ENCODE results near the gene MTRFR.

The MTRFR gene

GRCh38 chr12:123293178-123293760 lies 60.0 kb downstream of the MTRFR start:
- Histone ChIP-seq H3K36me3 (replicated peaks; ENCODE audit: insufficient read depth, low read length) (no peaks in the 10 kb centered on the region), H3K79me2 (ENCODE audit: low read length) (no peaks in the 10 kb centered on the region), H3K4me2 (ENCODE audit: low read depth, low read length) (no peak overlapping the region), H4K20me1 (ENCODE audit: insufficient read depth, low read length) (no peaks in the 10 kb centered on the region), H3K9ac (ENCODE audit: low read length) (no peak overlapping the region), H2AFZ (ENCODE audit: low read length) (no peak overlapping the region), H3K27ac (ENCODE audit: low read length) (no peak overlapping the region), H3K9me2 (replicated peaks; ENCODE audit: insufficient read depth, low read length) (no peaks in the 10 kb centered on the region), H3K9me3 (replicated peaks; ENCODE audit: insufficient read depth, low read length) (no peaks in the 10 kb centered on the region), H3K4me1 (ENCODE audit: low read length) (no peaks in the 10 kb centered on the region), H3K4me3 (ENCODE audit: low read length) (no peak overlapping the region), H3K27me3 (replicated peaks; ENCODE audit: insufficient read depth, low read length) (no peaks in the 10 kb centered on the region), H3F3A (ENCODE audit: insufficient read depth, low read length) (no peaks in the 10 kb centered on the region)
- TF ChIP-seq EZH2 (optimal IDR thresholded peaks at IDR 0.05; ENCODE audit: low read depth, low read length) (no peak), CTCF (IDR thresholded peaks at IDR 0.05; ENCODE audit: low read length) (no peak), EZH2phosphoT487 (IDR thresholded peaks at IDR 0.05; ENCODE audit: low read length) (no peak)
- DNase-seq, result no peak

- no peak for DNase-seq
- no peak overlapping the region for H3K27ac ChIP-seq (ENCODE audit: low read length)
- H3K4me3 ChIP-seq (ENCODE audit: low read length), result no peak overlapping the region
- H3K79me2 ChIP-seq (ENCODE audit: low read length), result no peaks in the 10 kb centered on the region
- H3K4me1 ChIP-seq (ENCODE audit: low read length), result no peaks in the 10 kb centered on the region
- H3K9me3 ChIP-seq (replicated peaks; ENCODE audit: insufficient read depth, low read length), result no peaks in the 10 kb centered on the region
- no peaks in the 10 kb centered on the region for H3K36me3 ChIP-seq (replicated peaks; ENCODE audit: insufficient read depth, low read length)
- no peak overlapping the region for H3K9ac ChIP-seq (ENCODE audit: low read length)
- no peak for TF ChIP-seq EZH2phosphoT487 (IDR thresholded peaks at IDR 0.05; ENCODE audit: low read length)
- no peak for TF ChIP-seq CTCF (IDR thresholded peaks at IDR 0.05; ENCODE audit: low read length)
- TF ChIP-seq EZH2 (optimal IDR thresholded peaks at IDR 0.05; ENCODE audit: low read depth, low read length), result no peak
- H3F3A ChIP-seq (ENCODE audit: insufficient read depth, low read length), result no peaks in the 10 kb centered on the region
- H3K9me2 ChIP-seq (replicated peaks; ENCODE audit: insufficient read depth, low read length), result no peaks in the 10 kb centered on the region
- no peaks in the 10 kb centered on the region for H3K27me3 ChIP-seq (replicated peaks; ENCODE audit: insufficient read depth, low read length)
- H2AFZ ChIP-seq (ENCODE audit: low read length), result no peak overlapping the region
- no peak overlapping the region for H3K4me2 ChIP-seq (ENCODE audit: low read depth, low read length)
- H4K20me1 ChIP-seq (ENCODE audit: insufficient read depth, low read length), result no peaks in the 10 kb centered on the region
Measured at GRCh38 chr12:123305136-123305535, 71.9 kb downstream of the MTRFR start.

GRCh38 chr12:123306200-123306599 lies 73.0 kb downstream of the MTRFR start:
- H3K4me2 ChIP-seq (ENCODE audit: low read depth, low read length), result no peak overlapping the region
- H3K9me2 ChIP-seq (replicated peaks; ENCODE audit: insufficient read depth, low read length), result no peaks in the 10 kb centered on the region
- no peak overlapping the region for H3K9ac ChIP-seq (ENCODE audit: low read length)
- no peaks in the 10 kb centered on the region for H3K79me2 ChIP-seq (ENCODE audit: low read length)
- H3K27ac ChIP-seq (ENCODE audit: low read length), result no peak overlapping the region
- no peak for DNase-seq
- H3K4me1 ChIP-seq (ENCODE audit: low read length), result no peaks in the 10 kb centered on the region
- TF ChIP-seq EZH2 (optimal IDR thresholded peaks at IDR 0.05; ENCODE audit: low read depth, low read length), result no peak
- H3K36me3 ChIP-seq (replicated peaks; ENCODE audit: insufficient read depth, low read length), result no peaks in the 10 kb centered on the region
- no peaks in the 10 kb centered on the region for H3K27me3 ChIP-seq (replicated peaks; ENCODE audit: insufficient read depth, low read length)
- H3F3A ChIP-seq (ENCODE audit: insufficient read depth, low read length), result no peaks in the 10 kb centered on the region
- H3K9me3 ChIP-seq (replicated peaks; ENCODE audit: insufficient read depth, low read length), result no peaks in the 10 kb centered on the region
- no peak overlapping the region for H3K4me3 ChIP-seq (ENCODE audit: low read length)
- no peaks in the 10 kb centered on the region for H4K20me1 ChIP-seq (ENCODE audit: insufficient read depth, low read length)
- H2AFZ ChIP-seq (ENCODE audit: low read length), result no peak overlapping the region
